Measurements from ENCODE around the gene ZFAND3.

ZFAND3 gene

DNA sequence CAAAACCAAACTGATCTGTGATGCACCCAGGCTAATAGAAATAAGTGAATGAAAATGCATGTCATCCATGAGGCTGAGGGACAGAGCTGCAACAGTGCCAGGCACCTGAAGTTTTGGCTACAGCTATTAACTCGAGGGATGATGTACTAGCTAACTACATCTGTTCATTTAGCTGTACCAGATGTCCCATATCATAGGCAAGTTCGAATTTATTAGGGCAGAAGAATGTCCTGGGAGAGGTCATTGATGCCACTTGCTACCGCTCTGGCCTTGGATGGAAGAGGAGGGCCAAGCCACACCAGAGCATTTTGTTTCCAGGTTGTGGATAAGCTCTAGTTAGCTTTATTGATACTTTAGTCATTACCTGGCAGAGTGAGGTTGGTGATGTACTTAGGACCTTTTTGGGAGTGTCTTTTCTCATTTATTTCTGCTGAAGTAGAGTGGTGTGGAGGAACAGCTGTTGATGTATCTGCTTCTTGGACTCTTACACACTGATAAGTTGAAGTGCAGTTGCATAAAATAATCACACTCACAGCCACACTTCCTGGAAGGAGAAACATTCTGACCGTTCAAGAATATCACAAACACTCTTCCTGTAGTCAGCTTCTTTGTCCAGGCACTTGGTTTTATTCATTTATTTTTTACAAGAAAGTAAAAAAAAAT is 8.2 kb downstream of the ZFAND3 start:
- no peak for DNase-seq (ENCODE audit: low read depth in 2 of 2)

GRCh38 chr6:37830225-37830624 is 10.7 kb downstream of the ZFAND3 start:
- DNase-seq (ENCODE audit: low read depth in 2 of 2), result no peak

DNA sequence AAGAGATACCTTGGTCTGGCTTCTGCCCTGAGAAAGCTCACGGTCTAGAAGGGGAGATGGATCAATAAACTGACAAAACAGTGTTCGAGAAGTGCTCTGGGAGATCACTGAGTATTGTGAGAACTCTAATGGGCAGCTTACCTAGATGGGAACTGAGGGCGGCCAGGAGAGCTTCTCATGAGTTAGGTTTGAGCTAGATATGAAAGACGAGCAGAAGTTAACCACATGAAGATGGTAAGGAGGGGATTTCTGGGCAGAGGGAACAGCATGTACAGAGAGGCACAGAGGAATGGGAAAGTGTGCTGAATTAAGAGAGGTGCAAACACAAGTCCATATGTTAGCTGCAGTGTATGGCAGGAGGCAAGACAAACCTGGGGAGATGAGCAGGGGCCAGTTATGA is 11.9 kb downstream of the ZFAND3 start:
- no peak for DNase-seq (ENCODE audit: low read depth in 2 of 2)

GRCh38 chr6:37835923-37836322 is 16.4 kb downstream of the ZFAND3 start:
- DNase-seq (ENCODE audit: low read depth in 2 of 2), result no peak

DNA sequence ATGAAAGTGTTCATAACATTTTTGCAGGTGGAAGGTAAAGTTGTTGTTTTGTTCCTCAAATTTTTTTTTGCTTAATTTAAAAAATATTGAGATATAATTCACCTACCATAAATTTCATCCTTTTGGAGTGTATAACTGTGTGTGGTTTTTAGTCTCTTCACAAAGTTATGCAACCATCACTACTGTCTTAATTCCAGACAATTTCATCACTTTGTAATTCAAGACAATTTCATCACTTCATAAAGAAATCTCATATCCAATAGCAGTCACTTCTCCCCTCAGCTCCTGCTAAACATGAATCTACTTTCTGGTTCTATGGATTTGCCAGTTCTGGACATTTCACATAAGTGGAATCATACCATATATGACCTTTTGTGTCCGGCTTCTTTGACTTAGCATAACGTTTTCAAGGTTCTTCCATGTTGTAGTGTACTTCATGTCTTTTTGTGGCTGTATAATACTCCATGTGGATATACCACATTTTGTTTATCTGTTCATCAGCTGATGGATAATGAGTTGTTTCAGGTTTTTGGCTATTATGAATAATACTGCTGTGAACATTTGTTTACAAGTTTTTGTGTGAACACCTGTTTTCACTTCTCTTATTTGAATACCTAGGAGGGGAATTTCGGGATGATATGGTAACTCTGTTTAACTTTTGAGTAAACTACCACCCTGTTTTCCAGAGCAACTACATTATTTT is 18.8 kb downstream of the ZFAND3 start:
- DNase-seq (ENCODE audit: low read depth in 2 of 2), result no peak

DNA sequence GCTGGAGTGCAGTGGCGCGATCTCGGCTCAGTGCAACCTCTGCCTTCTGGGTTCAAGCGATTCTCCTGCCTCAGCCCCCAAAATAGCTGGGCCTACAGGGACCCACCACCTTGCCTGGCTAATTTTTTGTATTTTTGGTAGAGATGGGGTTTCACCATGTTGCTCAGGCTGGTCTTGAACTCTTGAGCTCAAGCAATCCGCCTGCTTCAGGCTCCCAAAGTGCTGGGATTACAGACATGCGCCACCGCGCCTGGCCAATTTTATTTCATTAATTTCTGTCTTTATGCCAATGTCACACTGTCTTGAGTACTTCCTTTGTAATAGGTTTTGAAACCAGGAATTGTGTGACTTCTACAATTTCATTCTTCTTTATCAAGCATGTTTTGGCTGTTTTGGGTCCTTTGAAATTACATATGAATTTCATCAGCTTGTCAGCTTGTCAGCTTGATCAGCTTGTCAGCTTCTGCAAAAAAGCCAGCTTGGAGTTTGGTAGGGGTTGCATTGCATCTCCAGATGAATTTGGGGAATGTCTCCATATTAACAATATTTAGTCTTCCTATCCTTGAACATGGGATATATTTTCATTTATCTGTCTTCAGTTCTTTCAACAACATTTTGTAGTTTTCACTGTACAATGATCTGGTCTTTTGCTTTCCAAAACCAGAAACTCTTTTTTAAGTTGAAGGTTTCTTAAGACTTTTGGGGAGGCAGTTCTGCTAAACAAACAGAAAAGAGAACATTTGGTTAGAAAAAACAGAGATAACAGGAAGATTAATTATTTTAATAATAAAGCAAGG is 20.8 kb downstream of the ZFAND3 start:
- DNase-seq (ENCODE audit: low read depth in 2 of 2), result no peak

GRCh38 chr6:37840940-37841300 is 21.4 kb downstream of the ZFAND3 start:
- no peak for DNase-seq (ENCODE audit: low read depth in 2 of 2)

DNA sequence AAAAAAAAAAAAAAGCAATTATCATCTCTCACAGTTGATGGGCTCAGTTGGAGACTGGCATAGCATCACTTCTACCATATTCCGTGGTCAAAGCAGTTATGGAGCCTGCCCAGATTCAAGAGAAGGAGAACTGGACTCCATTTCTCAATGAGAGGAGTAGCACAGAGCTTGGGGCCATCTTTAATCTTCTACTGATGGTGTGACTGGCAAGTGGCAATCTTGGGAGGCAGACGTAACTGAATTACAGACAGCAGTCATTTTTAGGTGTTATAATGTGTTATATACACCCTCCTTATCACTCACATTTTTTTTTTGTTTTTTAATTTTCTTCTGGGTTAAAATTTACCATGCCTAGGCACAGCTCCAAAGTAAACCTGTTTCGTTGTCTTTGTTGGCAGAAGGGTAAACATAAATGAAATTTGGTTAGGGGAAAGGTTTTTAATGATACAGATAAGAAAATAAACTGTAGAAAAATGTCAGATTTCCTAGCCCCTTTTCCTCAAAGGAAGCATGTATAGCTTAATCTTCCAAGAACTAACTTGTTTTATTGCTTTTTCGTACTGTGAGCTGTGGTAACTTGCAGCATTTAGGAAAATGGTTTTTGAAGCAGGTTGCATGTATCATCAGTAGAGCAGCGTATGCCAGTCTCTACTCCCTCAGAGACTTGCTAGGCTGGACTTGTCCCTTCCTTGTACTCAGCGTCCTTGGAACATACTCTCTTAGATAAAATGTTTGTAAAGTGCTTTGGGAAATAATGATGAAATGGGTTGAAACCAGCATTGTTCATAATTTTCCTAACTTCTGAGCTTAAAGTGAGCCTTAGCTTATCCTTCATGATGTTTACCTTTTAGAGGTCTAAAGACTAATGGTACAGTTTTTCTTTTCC is 25.7 kb downstream of the ZFAND3 start:
- no peak for DNase-seq (ENCODE audit: low read depth in 2 of 2)

DNA sequence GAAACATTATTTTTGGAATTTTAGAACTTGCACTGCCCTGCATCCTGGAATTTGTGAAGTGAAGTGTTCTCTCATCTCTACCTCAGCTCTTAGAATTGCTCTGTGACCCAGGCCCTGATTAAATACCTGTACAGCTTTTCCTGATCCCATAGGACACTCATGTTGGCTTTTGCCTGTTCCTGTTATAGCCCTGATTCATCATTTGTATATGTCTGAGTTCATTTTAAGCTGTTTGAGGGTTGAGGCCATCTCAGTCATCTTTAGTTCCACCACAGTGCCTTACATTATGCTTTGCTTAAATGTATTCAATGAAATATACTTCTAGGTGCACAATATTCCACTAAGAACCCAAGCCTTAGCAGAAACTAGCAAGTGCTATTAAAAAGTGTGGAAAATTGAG is 26.4 kb downstream of the ZFAND3 start:
- DNase-seq (ENCODE audit: low read depth in 2 of 2), result no peak

DNA sequence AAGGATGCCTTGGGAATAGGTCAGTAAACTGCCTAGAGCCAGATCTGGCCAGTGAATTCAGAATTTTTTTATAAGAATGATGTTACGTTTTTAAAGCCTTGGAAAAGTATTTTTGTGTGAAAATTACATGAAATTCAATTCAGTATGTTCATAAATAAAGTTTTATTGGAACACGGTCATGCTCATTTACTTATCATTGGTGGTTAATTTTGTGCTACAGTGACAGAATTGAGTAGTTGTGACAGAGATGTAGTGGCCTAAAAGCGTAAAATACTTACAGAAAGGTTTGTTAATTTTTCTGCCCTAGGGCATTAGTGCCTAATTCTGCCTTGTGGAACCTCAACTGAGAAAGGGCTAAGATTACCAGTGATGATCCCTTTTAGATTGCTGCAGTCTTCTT is 28.2 kb downstream of the ZFAND3 start:
- DNase-seq (ENCODE audit: low read depth in 2 of 2), result no peak

- no peak for DNase-seq (ENCODE audit: low read depth in 2 of 2)
These were observed 28.8 kb downstream of the ZFAND3 start for GRCh38 chr6:37848371-37848770.

DNA sequence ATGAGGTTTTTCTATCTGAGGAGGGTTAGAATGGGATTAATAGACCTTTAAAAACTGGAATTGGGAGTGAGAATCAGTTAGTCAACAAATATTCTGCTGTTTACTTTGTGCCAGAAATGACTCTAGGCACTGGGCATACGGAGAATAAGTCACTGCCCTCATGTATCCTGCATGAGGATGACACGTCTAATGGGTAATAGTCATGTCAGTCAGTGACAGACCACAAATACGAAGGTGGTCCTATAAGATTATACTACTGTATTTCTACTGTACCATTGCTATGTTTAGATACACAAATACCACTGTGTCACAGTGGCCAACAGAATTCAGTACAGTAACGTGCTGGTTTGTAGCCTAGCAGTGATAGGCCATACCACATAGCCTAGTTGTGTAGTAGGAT is 30.7 kb downstream of the ZFAND3 start:
- no peak for DNase-seq (ENCODE audit: low read depth in 2 of 2)

DNA sequence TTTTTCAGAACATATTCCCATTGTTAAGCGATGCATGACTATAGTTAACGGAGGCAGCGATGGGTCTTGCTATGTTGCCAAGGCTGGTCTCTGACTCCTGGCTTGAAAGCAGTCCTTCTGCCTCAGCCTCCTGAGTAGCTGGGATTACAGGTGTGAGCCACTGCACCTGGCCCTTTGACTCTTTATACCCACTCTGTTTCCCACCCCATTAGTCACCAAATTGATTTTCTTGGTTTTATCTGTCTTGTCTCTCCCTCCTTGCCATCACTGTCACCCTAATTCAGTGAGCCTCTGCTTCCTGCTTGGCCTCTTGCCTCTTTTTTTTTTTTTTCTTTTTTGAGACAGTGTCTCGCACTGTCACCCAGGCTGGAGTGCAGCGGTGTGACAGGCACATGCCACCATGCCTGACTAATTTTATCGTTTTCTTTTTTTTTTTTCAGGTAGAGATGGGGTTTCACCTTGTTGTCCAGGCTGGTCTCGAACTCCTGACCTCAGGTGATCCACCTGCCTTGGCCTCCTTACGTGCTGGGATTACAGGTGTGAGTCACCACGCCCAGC is 31.3 kb downstream of the ZFAND3 start:
- DNase-seq (ENCODE audit: low read depth in 2 of 2), result no peak

- no peak for DNase-seq (ENCODE audit: low read depth in 2 of 2)
These were observed 32.5 kb downstream of the ZFAND3 start for GRCh38 chr6:37851997-37852524.

GRCh38 chr6:37856285-37856684 is 36.8 kb downstream of the ZFAND3 start:
- DNase-seq (ENCODE audit: low read depth in 2 of 2), result no peak

DNA sequence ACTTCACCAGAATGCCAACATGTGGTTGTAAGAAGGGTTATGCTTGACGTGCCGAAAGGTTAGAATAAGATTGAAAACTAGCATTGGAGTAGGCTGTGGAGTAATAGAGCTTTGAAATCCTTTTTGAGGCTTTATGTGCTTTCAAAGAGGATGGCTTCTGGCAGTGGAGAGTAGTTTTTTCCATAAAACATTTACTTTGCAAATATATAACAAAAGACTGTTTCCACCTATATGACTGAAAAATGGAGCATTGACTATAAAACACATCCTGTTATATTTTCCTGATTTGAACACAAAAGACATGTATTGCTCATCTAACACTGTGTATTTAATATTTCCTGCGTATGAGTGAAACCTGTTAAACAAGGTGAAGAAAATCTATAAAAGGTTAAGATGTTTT is 38.8 kb downstream of the ZFAND3 start:
- DNase-seq (ENCODE audit: low read depth in 2 of 2), result no peak

GRCh38 chr6:37860226-37860839 is 40.8 kb downstream of the ZFAND3 start:
- DNase-seq (ENCODE audit: low read depth in 2 of 2), result no peak

GRCh38 chr6:37861452-37861851 is 41.9 kb downstream of the ZFAND3 start:
- no peak for DNase-seq (ENCODE audit: low read depth in 2 of 2)

DNA sequence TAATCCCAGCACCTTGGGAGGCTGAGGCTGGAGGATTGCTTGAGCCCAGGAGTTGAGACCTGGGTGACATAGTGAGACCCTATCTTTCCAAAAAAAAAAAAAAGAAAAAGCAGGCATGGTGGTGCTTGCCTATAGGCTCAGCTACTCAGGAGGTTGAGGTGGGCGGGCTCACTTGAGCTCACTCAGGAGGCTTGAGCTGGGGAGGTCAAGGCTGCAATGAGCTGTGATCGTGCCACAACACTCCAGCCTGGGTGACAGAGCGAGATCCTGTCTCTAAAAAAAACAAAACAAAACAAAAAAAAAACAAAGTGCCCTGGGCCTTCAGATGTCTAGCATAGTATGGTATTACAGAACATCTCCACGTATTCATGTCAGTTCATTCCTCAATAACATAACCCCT is 42.9 kb downstream of the ZFAND3 start:
- no peak for DNase-seq (ENCODE audit: low read depth in 2 of 2)

- DNase-seq (ENCODE audit: low read depth in 2 of 2), result no peak
These were observed 43.5 kb downstream of the ZFAND3 start for GRCh38 chr6:37862992-37863391.

DNA sequence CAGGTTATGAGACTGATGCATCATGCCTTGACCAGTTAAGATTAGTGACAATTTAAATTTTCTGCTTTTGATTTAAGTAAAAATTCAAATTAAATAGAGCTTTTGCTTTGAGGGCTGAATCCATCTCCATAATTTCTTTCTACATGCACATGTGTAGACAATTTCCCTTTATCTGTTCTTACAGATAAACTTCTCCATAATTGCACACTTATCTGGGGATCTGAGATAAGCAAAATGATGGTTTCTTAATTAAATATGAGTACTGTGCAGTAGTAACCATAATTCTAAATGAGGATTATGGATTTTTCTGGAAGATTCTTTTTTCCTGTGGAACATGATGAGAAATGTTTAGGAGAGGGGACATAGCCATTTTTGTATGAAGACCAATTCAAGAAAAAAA is 44.7 kb downstream of the ZFAND3 start:
- no peak for DNase-seq (ENCODE audit: low read depth in 2 of 2)
